Upper lobe of right lung (tissue), 1 donor: ENCODE measurements around the gene PPP1R11. TPM values are rescaled to one million over a fixed set of nuclear protein-coding genes. Genes with fewer than 3 reads are reported as not detected.

Experiments used
- total RNA-seq: library from RNA; stranded (reverse); fragmentation: NEBNext Ultra II Directional; extraction: Animal tissue kit (Norgen Biotek cat#: 25700); gene quantifications from one replicate; pipeline ENCODE4 v1.2.1, GENCODE V29; 2021
- donor health status: DM: no; HTN: yes; CAD: no; lungs with severe emphysema.

PPP1R11 gene
- total RNA-seq, 1 donor from 2014 or later: 62.6 TPM

Other genes with a start within 250 kb of the PPP1R11 start
- 1.6 TPM for gene HLA-G, start 239.4 kb upstream of the PPP1R11 start, total RNA-seq
- 1,071 TPM for gene HLA-A, start 124.7 kb upstream of the PPP1R11 start, total RNA-seq
- gene POLR1H, start 5.9 kb upstream of the PPP1R11 start, total RNA-seq: 20.3 TPM
- gene RNF39, start 8.6 kb downstream of the PPP1R11 start, total RNA-seq: 2.4 TPM
- 0.35 TPM for gene TRIM31, start 45.9 kb downstream of the PPP1R11 start, total RNA-seq
- not detected for gene TRIM40, start 68.9 kb downstream of the PPP1R11 start, total RNA-seq
- gene TRIM10, start 94.0 kb downstream of the PPP1R11 start, total RNA-seq: not detected
- gene TRIM15, start 96.3 kb downstream of the PPP1R11 start, total RNA-seq: not detected
- gene TRIM26, start 146.2 kb downstream of the PPP1R11 start, total RNA-seq: 48.1 TPM